ENCODE results near the gene ATF1. TPM values are rescaled to one million over a fixed set of nuclear protein-coding genes. Genes with fewer than 3 reads are reported as not detected.

The ATF1 gene
- total RNA-seq, 2 experiments from 2014 or later: 50.1 to 50.5 TPM

Other genes starting within 250 kb of the ATF1 start
- gene TMPRSS12, start 78.8 kb downstream of the ATF1 start, total RNA-seq: not detected
- not detected for gene HIGD1C, start 188.4 kb downstream of the ATF1 start, total RNA-seq